GM23248 (cell line): ENCODE results near the gene ITGA6. TPM values are rescaled to one million over a fixed set of nuclear protein-coding genes. Genes with fewer than 3 reads are reported as not detected.
"Not testable (repeated sequence)": the region's sequence is repeated elsewhere in the genome, so short reads cannot be mapped to it uniquely, and the experiment has no call there.

Experiments used
- DNase-seq: peaks from one replicate; pipeline ENCODE4 v3.0.0-alpha.2; 2015
- H2AFZ ChIP-seq: fragments of 200-600 bp; sonication (generic); 2 replicates; pipeline ENCODE4 v1.6.1; 2016; ENCODE audit warnings: antibody characterized with exemption
- H3F3A ChIP-seq: fragments of 200-600 bp; sonication (generic); 2 replicates; pipeline ENCODE4 v1.6.1; 2016; ENCODE audit warnings: mild to moderate bottlenecking, antibody characterized with exemption, mixed run types; ENCODE audit not compliant: insufficient read depth
- H3K27ac ChIP-seq: fragments of 200-600 bp; sonication (generic); 2 replicates; pipeline ENCODE4 v1.5.1; 2016; ENCODE audit warnings: mild to moderate bottlenecking
- H3K27me3 ChIP-seq: fragments of 200-600 bp; sonication (generic); replicated peaks from 2 replicates; pipeline ENCODE4 v1.6.1; 2016; ENCODE audit warnings: mild to moderate bottlenecking; ENCODE audit not compliant: insufficient read depth
- H3K36me3 ChIP-seq: fragments of 200-600 bp; sonication (generic); 2 replicates; pipeline ENCODE4 v1.6.1; 2016; ENCODE audit warnings: low read depth, mild to moderate bottlenecking
- H3K4me1 ChIP-seq: fragments of 200-600 bp; sonication (generic); 2 replicates; pipeline ENCODE4 v1.6.1; 2016; ENCODE audit warnings: mild to moderate bottlenecking; ENCODE audit not compliant: insufficient read depth
- H3K4me2 ChIP-seq: fragments of 200-600 bp; sonication (generic); one replicate; pipeline ENCODE4 v1.6.1; 2016; ENCODE audit warnings: mild to moderate bottlenecking; ENCODE audit not compliant: unreplicated experiment
- H3K4me3 ChIP-seq: fragments of 200-600 bp; sonication (generic); 2 replicates; pipeline ENCODE4 v1.5.1; 2016; ENCODE audit warnings: mild to moderate bottlenecking
- H3K79me2 ChIP-seq: fragments of 200-600 bp; sonication (generic); 2 replicates; pipeline ENCODE4 v1.6.1; 2016; ENCODE audit warnings: mild to moderate bottlenecking; ENCODE audit not compliant: insufficient read depth
- H3K9ac ChIP-seq: fragments of 200-600 bp; sonication (generic); 2 replicates; pipeline ENCODE4 v1.6.1; 2016; ENCODE audit warnings: mild to moderate bottlenecking
- H3K9me2 ChIP-seq: fragments of 200-600 bp; sonication (generic); 2 replicates; pipeline ENCODE4 v1.6.1; 2016; ENCODE audit warnings: mixed run types, mild to moderate bottlenecking, moderate library complexity; ENCODE audit not compliant: insufficient read depth
- H3K9me3 ChIP-seq: fragments of 200-600 bp; sonication (generic); one replicate; pipeline ENCODE4 v1.6.1; 2017; ENCODE audit warnings: low read depth
- H4K20me1 ChIP-seq: fragments of 200-600 bp; sonication (generic); 2 replicates; pipeline ENCODE4 v1.6.0; 2016; ENCODE audit not compliant: insufficient read depth
- EZH2 ChIP-seq: fragments of 200-600 bp; sonication (generic); IDR thresholded peaks from 2 replicates; pipeline ENCODE4 v1.6.1; 2018; ENCODE audit warnings: antibody characterized with exemption, mild to moderate bottlenecking; ENCODE audit not compliant: insufficient read depth, poor library complexity, severe bottlenecking
- EZH2phosphoT487 ChIP-seq: fragments of 200-600 bp; sonication (generic); IDR thresholded peaks from 2 replicates; pipeline ENCODE4 v1.6.1; 2018; ENCODE audit warnings: antibody characterized with exemption, moderate library complexity, mild to moderate bottlenecking, low read depth; ENCODE audit not compliant: insufficient read depth
- WGBS, 2 experiments: methylation state at CpG; one replicate each; pipeline ENCODE4 v1.1.6; 2015 to 2017; ENCODE audit warnings: low lambda C conversion rate in 2 of 2, low coverage in 1 of 2; ENCODE audit errors: missing lambda C conversion rate in 2 of 2; 5-methylcytosine and 5-hydroxymethylcytosine counted together
- in situ Hi-C: fragments of 300-500 bp; cut with MboI; formaldehyde crosslinking; loops from 2 replicates; pipeline ENCODE4 v1.15.0; 2020
- polyA plus RNA-seq: library from polyadenylated mRNA; unstranded; fragments of >200 nt; fragmentation: Nextera tagmentation; extraction: Ambion mirVana; gene quantifications from 2 replicates; pipeline ENCODE4 v1.2.1, GENCODE V29; 2016
- total RNA-seq: library from RNA; depleted of rRNA; stranded (reverse); fragments of >200 nt; shearing (Covaris generic); gene quantifications from 2 replicates; pipeline ENCODE4 v1.2.3, GENCODE V29; 2014

Gene ITGA6
- total and polyA plus RNA-seq, 2 experiments from 2014 or later: 20.3 to 45.4 TPM

- Histone ChIP-seq H3F3A (no peaks in the 10 kb centered on the region), H3K79me2 (peaks cover 13% of the 10 kb centered on the region; the same call in 1 of the 2 replicates), H3K9me3 (no peaks in the 10 kb centered on the region), H3K9ac (no peak overlapping the region), H4K20me1 (no peaks in the 10 kb centered on the region), H3K27me3 (no peaks in the 10 kb centered on the region), H3K27ac (no peak overlapping the region), H3K36me3 (no peaks in the 10 kb centered on the region), H3K4me2 (no peak overlapping the region), H2AFZ (no peak overlapping the region), H3K4me1 (peaks cover 8% of the 10 kb centered on the region), H3K9me2 (no peaks in the 10 kb centered on the region), H3K4me3 (no peak overlapping the region)
- WGBS, 2 experiments: 90 to 95% methylated on average over 2 of the region's 2 CpGs
- in situ Hi-C loops: no loop called here
- DNase-seq: peak; percentile 65
- no peak for TF ChIP-seq EZH2phosphoT487
- TF ChIP-seq EZH2: no peak
Observed at GRCh38 chr2:172545408-172546075, 118.2 kb downstream of the ITGA6 start.

- Histone ChIP-seq H3K27ac (no peak overlapping the region), H3K4me2 (no peak overlapping the region), H3K27me3 (no peaks in the 10 kb centered on the region), H3K9me2 (no peaks in the 10 kb centered on the region), H3K4me1 (peaks cover 24% of the 10 kb centered on the region), H3K79me2 (peaks cover 25% of the 10 kb centered on the region; the same call in 1 of the 2 replicates), H4K20me1 (no peaks in the 10 kb centered on the region), H3K9me3 (no peaks in the 10 kb centered on the region), H3K36me3 (no peaks in the 10 kb centered on the region), H2AFZ (no peak overlapping the region), H3F3A (peaks cover 15% of the 10 kb centered on the region), H3K9ac (no peak overlapping the region), H3K4me3 (no peak overlapping the region)
- in situ Hi-C loops: no loop called here
- TF ChIP-seq EZH2 (no peak), EZH2phosphoT487 (no peak)
- 97 to 100% methylated on average over 1 of the region's 1 CpG for WGBS, 2 experiments
- DNase-seq: no peak
Observed at GRCh38 chr2:172549131-172549530, 121.7 kb downstream of the ITGA6 start.

- WGBS, 2 experiments: 83 to 90% methylated on average over 1 of the region's 1 CpG
- not testable (repeated sequence) for DNase-seq
Observed at GRCh38 chr2:172549802-172550201, 122.4 kb downstream of the ITGA6 start.

GRCh38 chr2:172550419-172550818 is 123.0 kb downstream of the ITGA6 start:
- Histone ChIP-seq H3K4me1 (peaks cover 29% of the 10 kb centered on the region), H3F3A (peaks cover 18% of the 10 kb centered on the region), H3K79me2 (peaks cover 25% of the 10 kb centered on the region; the same call in 1 of the 2 replicates), H2AFZ (no peak overlapping the region), H3K9me3 (no peaks in the 10 kb centered on the region), H3K9ac (no peak overlapping the region), H3K36me3 (no peaks in the 10 kb centered on the region), H4K20me1 (no peaks in the 10 kb centered on the region), H3K4me2 (no peak overlapping the region), H3K4me3 (no peak overlapping the region), H3K27me3 (no peaks in the 10 kb centered on the region), H3K9me2 (no peaks in the 10 kb centered on the region), H3K27ac (no peak overlapping the region)
- TF ChIP-seq EZH2 (no peak), EZH2phosphoT487 (no peak)
- no peak for DNase-seq
- in situ Hi-C loops: no loop called here

More at GRCh38 chr2:172549802-172550201, 122.4 kb downstream of the ITGA6 start:
- Histone ChIP-seq H3K79me2 (peaks cover 25% of the 10 kb centered on the region; the same call in 1 of the 2 replicates), H3F3A (peaks cover 18% of the 10 kb centered on the region), H3K4me1 (peaks cover 25% of the 10 kb centered on the region)
- H3K27me3 ChIP-seq, H3K9ac ChIP-seq, H4K20me1 ChIP-seq, H2AFZ ChIP-seq, in situ Hi-C loops, H3K27ac ChIP-seq, H3K36me3 ChIP-seq, H3K9me2 ChIP-seq, H3K9me3 ChIP-seq, H3K4me2 ChIP-seq, H3K4me3 ChIP-seq: not testable (repeated sequence)

- Histone ChIP-seq H2AFZ (no peak overlapping the region), H3K9ac (no peak overlapping the region), H3K27ac (no peak overlapping the region), H3K27me3 (no peaks in the 10 kb centered on the region), H3K9me2 (no peaks in the 10 kb centered on the region), H3F3A (peaks cover 18% of the 10 kb centered on the region), H3K4me3 (no peak overlapping the region), H3K79me2 (peaks cover 25% of the 10 kb centered on the region; the same call in 1 of the 2 replicates), H3K36me3 (no peaks in the 10 kb centered on the region), H4K20me1 (no peaks in the 10 kb centered on the region), H3K4me2 (no peak overlapping the region), H3K4me1 (peaks cover 23% of the 10 kb centered on the region), H3K9me3 (no peaks in the 10 kb centered on the region)
- in situ Hi-C loops: no loop called here
- no peak for DNase-seq
- TF ChIP-seq EZH2 (no peak), EZH2phosphoT487 (no peak)
Observed at GRCh38 chr2:172551271-172551670, 123.9 kb downstream of the ITGA6 start.
